Kidney (tissue), 14 donors: ENCODE data around the gene CLCN7. TPM values are rescaled to one million over a fixed set of nuclear protein-coding genes. Genes with fewer than 3 reads are reported as not detected.

ENCODE experiments used
- DNase-seq, 5 donors: peaks; one replicate each; pipeline ENCODE4 v3.0.0-alpha.2; 2013 to 2020
- FAIRE-seq: peaks from 2 replicates; lab custom pipeline; 2012; peaks lifted over from hg19 to GRCh38; lab: Jason Lieb, UNC
- H3K27ac ChIP-seq, 2 donors: one replicate each; pipeline ENCODE4 v1.7.0; 2013; ENCODE audit warnings: low read depth in 2 of 2, low read length in 2 of 2, inconsistent platforms in 1 of 2
- H3K27me3 ChIP-seq: one replicate; pipeline ENCODE4 v1.7.1; 2013; ENCODE audit warnings: low read length, inconsistent platforms; ENCODE audit not compliant: control insufficient read depth, insufficient read depth
- H3K36me3 ChIP-seq, 3 donors: one replicate each; pipeline versions ENCODE4 v1.7.0 to v1.7.1; 2013; ENCODE audit warnings: low read length in 3 of 3, control low read depth in 1 of 3, inconsistent platforms in 1 of 3; ENCODE audit not compliant: insufficient read depth in 3 of 3, control insufficient read depth in 2 of 3
- H3K4me1 ChIP-seq, 3 donors: one replicate each; pipeline versions ENCODE4 v1.7.0 to v1.7.1; 2013; ENCODE audit warnings: low read length in 3 of 3, inconsistent platforms in 1 of 3, low read depth in 1 of 3; ENCODE audit not compliant: control insufficient read depth in 2 of 3, insufficient read depth in 2 of 3
- H3K4me3 ChIP-seq, 3 donors: one replicate each; pipeline versions ENCODE4 v1.7.0 to v1.8.1; 2013; ENCODE audit warnings: low read length in 3 of 3, control low read depth in 1 of 3, inconsistent platforms in 1 of 3
- H3K9ac ChIP-seq, 3 donors: one replicate each; pipeline versions ENCODE4 v1.7.0 to v1.7.1; 2013; ENCODE audit warnings: low read length in 3 of 3, control low read depth in 1 of 3, inconsistent platforms in 1 of 3
- H3K9me3 ChIP-seq, 3 donors: one replicate each; pipeline versions ENCODE4 v1.7.0 to v1.7.1; 2013; ENCODE audit warnings: low read length in 3 of 3, control low read depth in 1 of 3, inconsistent platforms in 1 of 3; ENCODE audit not compliant: control insufficient read depth in 2 of 3, insufficient read depth in 1 of 3
- CTCF ChIP-seq: IDR thresholded peaks from 3 replicates; pipeline ENCODE4 v1.5.1; 2012; ENCODE audit warnings: mild to moderate bottlenecking, moderate library complexity, borderline replicate concordance; ENCODE audit not compliant: insufficient read depth; ENCODE audit errors: extremely low read depth
- intact Hi-C: fragments of 100-400 bp; cut with DNase I; formaldehyde crosslinking; loops from one replicate; pipeline ENCODE4 v1.11.1; 2022
- polyA plus RNA-seq: library from polyadenylated mRNA; stranded (reverse); fragments of 350-450 nt; fragmentation: Illumina TruSeq; extraction: RNeasy Lipid Tissue Mini Kit (QIAGEN cat#74804); gene quantifications from one replicate; pipeline ENCODE4 v1.2.3, GENCODE V29; 2014; ENCODE audit warnings: low read depth, low replicate concordance; ENCODE audit not compliant: insufficient read depth
- total RNA-seq: library from RNA; stranded (reverse); fragmentation: NEBNext Ultra II Directional; extraction: Animal tissue kit (Norgen Biotek cat#: 25700); gene quantifications from one replicate; pipeline ENCODE4 v1.2.1, GENCODE V29; 2021
- donor health status: control.
- donor health status: control.
- donor health status: control.
- donor health status: control.
- donor health status: control.
- donor health status: DM: yes; HTN: yes; CAD: no.
- donor health status: Normal renal cell carcinoma (clear cell type).

Gene CLCN7
- total and polyA plus RNA-seq, 2 donors from 2014 or later: 38.9 to 92.5 TPM

GRCh38 chr16:1395444-1396031 is 79.3 kb downstream of the CLCN7 start:
- intact Hi-C loops: no loop called here
- FAIRE-seq: no peak
- Histone ChIP-seq H3K27me3 (no peaks in the 10 kb centered on the region), H3K36me3 (peaks cover 2 to 17% (median 8%) of the 10 kb centered on the region in 3 donors), H3K9me3 (no peaks in the 10 kb centered on the region), H3K4me3 (no peak overlapping the region), H3K27ac (no peak overlapping the region), H3K9ac (no peak overlapping the region), H3K4me1 (no peaks in the 10 kb centered on the region)
- DNase-seq: no peak
- TF ChIP-seq CTCF: no peak

Other genes starting within 250 kb of the CLCN7 start
- 3.4 TPM for gene TPSG1, start 249.8 kb downstream of the CLCN7 start, total RNA-seq
- 0.86 TPM for gene TPSG1, start 249.8 kb downstream of the CLCN7 start, polyA plus RNA-seq
- gene TPSB2, start 244.8 kb downstream of the CLCN7 start, total RNA-seq: 141 TPM
- not detected for gene TPSB2, start 244.8 kb downstream of the CLCN7 start, polyA plus RNA-seq
- gene TPSAB1, start 234.3 kb downstream of the CLCN7 start, total RNA-seq: 156 TPM
- gene TPSAB1, start 234.3 kb downstream of the CLCN7 start, polyA plus RNA-seq: 1.6 TPM
- 7.9 TPM for gene TPSD1, start 219.0 kb downstream of the CLCN7 start, total RNA-seq
- not detected for gene TPSD1, start 219.0 kb downstream of the CLCN7 start, polyA plus RNA-seq
- gene UBE2I, start 165.4 kb downstream of the CLCN7 start, total RNA-seq: 97.1 TPM
- 62.2 TPM for gene UBE2I, start 165.4 kb downstream of the CLCN7 start, polyA plus RNA-seq
- 8.0 TPM for gene BAIAP3, start 141.4 kb downstream of the CLCN7 start, total RNA-seq
- gene BAIAP3, start 141.4 kb downstream of the CLCN7 start, polyA plus RNA-seq: 8.2 TPM
- 44.8 TPM for gene TSR3, start 123.2 kb downstream of the CLCN7 start, total RNA-seq
- 95.4 TPM for gene TSR3, start 123.2 kb downstream of the CLCN7 start, polyA plus RNA-seq
- 88.7 TPM for gene GNPTG, start 123.1 kb downstream of the CLCN7 start, total RNA-seq
- 138 TPM for gene GNPTG, start 123.1 kb downstream of the CLCN7 start, polyA plus RNA-seq
- 26.0 TPM for gene UNKL, start 60.3 kb downstream of the CLCN7 start, total RNA-seq
- gene UNKL, start 60.3 kb downstream of the CLCN7 start, polyA plus RNA-seq: 5.5 TPM
- gene UQCC4, start 54.3 kb downstream of the CLCN7 start, total RNA-seq: 13.8 TPM
- gene UQCC4, start 54.3 kb downstream of the CLCN7 start, polyA plus RNA-seq: 27.1 TPM
- not detected for gene PERCC1, start 44.0 kb downstream of the CLCN7 start, total RNA-seq
- not detected for gene PERCC1, start 44.0 kb downstream of the CLCN7 start, polyA plus RNA-seq
- gene CCDC154, start 30.5 kb downstream of the CLCN7 start, total RNA-seq: 2.8 TPM
- 1.8 TPM for gene CCDC154, start 30.5 kb downstream of the CLCN7 start, polyA plus RNA-seq
- not detected for gene PTX4, start 13.9 kb upstream of the CLCN7 start, total RNA-seq
- gene PTX4, start 13.9 kb upstream of the CLCN7 start, polyA plus RNA-seq: not detected
- gene TELO2, start 18.3 kb upstream of the CLCN7 start, total RNA-seq: 37.4 TPM
- gene TELO2, start 18.3 kb upstream of the CLCN7 start, polyA plus RNA-seq: 27.7 TPM
- gene TMEM204, start 58.6 kb upstream of the CLCN7 start, total RNA-seq: 40.9 TPM
- gene TMEM204, start 58.6 kb upstream of the CLCN7 start, polyA plus RNA-seq: 49.5 TPM
- gene IFT140, start 137.0 kb upstream of the CLCN7 start, total RNA-seq: 38.0 TPM
- 13.5 TPM for gene IFT140, start 137.0 kb upstream of the CLCN7 start, polyA plus RNA-seq
- 20.0 TPM for gene CRAMP1, start 137.3 kb upstream of the CLCN7 start, total RNA-seq
- 2.9 TPM for gene CRAMP1, start 137.3 kb upstream of the CLCN7 start, polyA plus RNA-seq
- 89.3 TPM for gene JPT2, start 203.3 kb upstream of the CLCN7 start, total RNA-seq
- gene JPT2, start 203.3 kb upstream of the CLCN7 start, polyA plus RNA-seq: 32.8 TPM
- gene MAPK8IP3, start 231.2 kb upstream of the CLCN7 start, total RNA-seq: 67.7 TPM
- 10.6 TPM for gene MAPK8IP3, start 231.2 kb upstream of the CLCN7 start, polyA plus RNA-seq